ENCODE measurements around the gene HTR3D.

DNA sequence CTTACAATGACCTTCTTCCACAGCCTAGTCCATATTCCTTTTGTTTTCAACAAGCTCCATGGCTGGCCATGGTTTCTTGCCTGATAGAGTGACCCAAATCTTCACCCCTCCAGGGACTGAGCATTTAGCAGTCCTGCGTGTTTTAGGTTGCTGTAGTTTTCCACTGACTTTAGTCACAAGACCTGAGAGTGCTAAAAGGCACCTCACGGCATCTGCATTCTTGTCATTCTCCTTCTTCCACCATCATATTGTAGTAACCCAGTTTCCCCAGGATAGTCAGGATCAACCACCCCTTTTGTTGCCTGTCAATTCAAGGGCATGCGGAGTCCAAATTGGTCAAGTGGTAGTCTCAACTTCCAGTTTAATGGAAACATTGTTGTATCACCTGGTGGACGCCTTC, 42.1 kb downstream of the HTR3D start:
- no peak for TF ChIP-seq EZH2 (IDR thresholded peaks at IDR 0.05; ENCODE audit: insufficient read depth, poor library complexity, severe bottlenecking)
- TF ChIP-seq EZH2phosphoT487 (IDR thresholded peaks at IDR 0.05; ENCODE audit: insufficient read depth, low read depth) = no peak

All from GM23248 (cell line).